K562 (cell line): Measurements from ENCODE around the gene PLEKHB1. TPM values are rescaled to one million over a fixed set of nuclear protein-coding genes. Genes with fewer than 3 reads are reported as not detected.

Source experiments
- ATAC-seq: fragments of 200-7000 bp; cut with Tn5 transposase; 3 replicates; pipeline ENCODE4 v1.9.1; 2020; ENCODE audit warnings: moderate library complexity
- BruUV-seq: library from RNA; stranded (reverse); fragments of 400-500 nt; replicated peaks from 2 replicates; lab custom pipeline; 2021; lab: Mats Ljungman, UMichigan
- CTCF ChIA-PET: fragments of 300-600 bp; formaldehyde crosslinking; extraction: SDS; loops from one replicate; lab custom pipeline; 2021; ENCODE audit warnings: low intra/inter-chr PET ratio; lab: Yijun Ruan, JAX
- POLR2A ChIA-PET: fragments of 300-600, 350-650 bp; sonication (Branson Sonifier 250); formaldehyde crosslinking; extraction: SDS; loops from one replicate; lab custom pipeline; 2021; ENCODE audit warnings: antibody characterized with exemption, inconsistent platforms; lab: Yijun Ruan, JAX
- DNase-seq, 4 experiments: peaks; one replicate each; pipeline versions ENCODE4 v3.0.0 to v3.0.0-alpha.2; 2011 to 2018; ENCODE audit warnings: low spot score in 3 of 4, mixed read lengths in 3 of 4; ENCODE audit errors: extremely low read depth in 1 of 4
- FAIRE-seq: peaks from 2 replicates; lab custom pipeline; 2011; peaks lifted over from hg19 to GRCh38; lab: Jason Lieb, UNC
- H2AFZ ChIP-seq: 2 replicates; pipeline ENCODE4 v1.6.0; 2011; ENCODE audit warnings: low read depth, low read length, control low read depth, inconsistent platforms
- H3K27ac ChIP-seq: fragments of 200-600 bp; 3 replicates; pipeline ENCODE4 v1.8.0; 2011; ENCODE audit warnings: low read depth, mild to moderate bottlenecking, control low read depth, inconsistent platforms, low read length, moderate library complexity, mixed read lengths; ENCODE audit errors: extremely low read depth
- H3K27me3 ChIP-seq, 2 experiments: fragments of 300-600 bp in 1 of 2; 2 replicates in 1 of 2; 3 replicates in 1 of 2; pipeline versions ENCODE4 v1.6.0 to v1.8.0; 2011; ENCODE audit warnings: inconsistent platforms in 2 of 2, low read length in 2 of 2, mild to moderate bottlenecking in 1 of 2, mixed read lengths in 1 of 2, moderate library complexity in 1 of 2; ENCODE audit not compliant: control insufficient read depth in 2 of 2, insufficient read depth in 2 of 2
- H3K36me3 ChIP-seq: fragments of 300-600 bp; 3 replicates; pipeline ENCODE4 v1.8.0; 2011; ENCODE audit warnings: mild to moderate bottlenecking, low read length, inconsistent platforms; ENCODE audit not compliant: control insufficient read depth, insufficient read depth
- H3K4me1 ChIP-seq, 2 experiments: fragments of 200-600 bp in 1 of 2; replicated peaks in 1 of 2; 2 replicates in 1 of 2; 3 replicates in 1 of 2; pipeline versions ENCODE4 v1.5.1 to v1.8.0; 2011; ENCODE audit warnings: inconsistent platforms in 2 of 2, low read length in 2 of 2, mild to moderate bottlenecking in 1 of 2, mixed read lengths in 1 of 2, moderate library complexity in 1 of 2; ENCODE audit not compliant: control insufficient read depth in 2 of 2, insufficient read depth in 2 of 2
- H3K4me2 ChIP-seq: 2 replicates; pipeline ENCODE4 v1.6.1; 2011; ENCODE audit warnings: low read length, control low read depth, inconsistent platforms, mixed read lengths; ENCODE audit not compliant: insufficient read depth
- H3K4me3 ChIP-seq: fragments of 200-600 bp; sonication (generic), shearing (Covaris generic); 2 replicates; pipeline ENCODE4 v1.5.1; 2016; ENCODE audit warnings: control low read depth, inconsistent platforms
- H3K79me2 ChIP-seq: fragments of 200-600 bp; 3 replicates; pipeline ENCODE4 v1.8.0; 2011; ENCODE audit warnings: low read length, inconsistent platforms; ENCODE audit not compliant: control insufficient read depth, insufficient read depth
- H3K9ac ChIP-seq, 2 experiments: 2 replicates each; pipeline versions ENCODE4 v1.6.0 to v1.6.1; 2011; ENCODE audit warnings: low read depth in 2 of 2, low read length in 2 of 2, control low read depth in 1 of 2, inconsistent platforms in 1 of 2, mild to moderate bottlenecking in 1 of 2, mixed read lengths in 1 of 2; ENCODE audit not compliant: insufficient read depth in 1 of 2
- H3K9me1 ChIP-seq: one replicate; pipeline ENCODE4 v1.6.0; 2011; ENCODE audit warnings: inconsistent platforms, mild to moderate bottlenecking, low read length, moderate library complexity; ENCODE audit not compliant: control insufficient read depth, insufficient read depth
- H3K9me3 ChIP-seq: replicated peaks from 2 replicates; pipeline ENCODE4 v1.5.1; 2011; ENCODE audit warnings: low read depth, low read length, inconsistent platforms; ENCODE audit not compliant: control insufficient read depth, insufficient read depth
- H4K20me1 ChIP-seq: replicated peaks from 2 replicates; pipeline ENCODE4 v1.6.1; 2011; ENCODE audit warnings: low read length, inconsistent platforms, mixed read lengths; ENCODE audit not compliant: control insufficient read depth, insufficient read depth
- CBFA2T3 ChIP-seq: fragments of 450-650 bp; IDR thresholded peaks from 2 replicates; pipeline ENCODE4 v1.6.1; 2017
- CBX5 ChIP-seq: IDR thresholded peaks from 2 replicates; pipeline ENCODE4 v1.6.1; 2014; ENCODE audit warnings: low read depth, borderline replicate concordance
- DPF2 ChIP-seq: fragments of 450-650 bp; IDR thresholded peaks from 2 replicates; pipeline ENCODE4 v1.6.1; 2016
- ETV6 ChIP-seq, 3 experiments: fragments of 150-350 bp in 1 of 3; sonication (generic) in 1 of 3; formaldehyde crosslinking in 1 of 3; IDR thresholded peaks; 2 replicates each; pipeline versions ENCODE4 v1.6.1 to v1.8.0; 2014 to 2022; ENCODE audit warnings: borderline replicate concordance in 2 of 3, low read depth in 2 of 3, antibody characterized with exemption in 1 of 3, low read length in 1 of 3, mild to moderate bottlenecking in 1 of 3, missing genetic modification reagents in 1 of 3
- NR2F6 ChIP-seq: fragments of 450-650 bp; formaldehyde crosslinking; IDR thresholded peaks from 2 replicates; pipeline ENCODE4 v1.4.0; 2020; ENCODE audit warnings: mild to moderate bottlenecking
- RFX1 ChIP-seq: fragments of 450-650 bp; IDR thresholded peaks from 2 replicates; pipeline ENCODE4 v1.6.1; 2016; ENCODE audit warnings: mild to moderate bottlenecking, moderate library complexity
- SREBF2 ChIP-seq: sonication (generic); formaldehyde crosslinking; IDR thresholded peaks from 2 replicates; pipeline ENCODE4 v1.4.0; 2020; ENCODE audit warnings: mild to moderate bottlenecking, missing genetic modification reagents
- ZNF134 ChIP-seq: fragments of 250-450 bp; sonication (Bioruptor Pico); conservative IDR thresholded peaks from 2 replicates; pipeline ENCODE4 v1.4.0; 2020
- ZNF140 ChIP-seq: fragments of 250-450 bp; sonication (Bioruptor Pico); IDR thresholded peaks from 2 replicates; pipeline ENCODE4 v1.8.0; 2021; ENCODE audit warnings: moderate library complexity, mild to moderate bottlenecking, inconsistent platforms
- ZNF232 ChIP-seq: sonication (generic); formaldehyde crosslinking; IDR thresholded peaks from 2 replicates; pipeline ENCODE4 v1.8.0; 2022; ENCODE audit warnings: mild to moderate bottlenecking, missing genetic modification reagents
- ZNF316 ChIP-seq: fragments of 450-650 bp; IDR thresholded peaks from 2 replicates; pipeline ENCODE4 v1.6.1; 2016
- ZNF395 ChIP-seq: fragments of 200-800 bp; sonication (Bioruptor generic); IDR thresholded peaks from 2 replicates; pipeline ENCODE4 v1.6.1; 2017; ENCODE audit warnings: missing genetic modification characterization, missing compliant biosample characterization
- WGBS: fragments of 100-300 bp; shearing (Covaris generic); methylation state at CpG from one replicate; pipeline ENCODE4 v1.1.6; 2016; ENCODE audit warnings: low coverage, mixed read lengths; ENCODE audit not compliant: insufficient coverage; ENCODE audit errors: missing lambda C conversion rate; 5-methylcytosine and 5-hydroxymethylcytosine counted together
- in situ Hi-C: fragments of 300-500 bp; cut with MboI; formaldehyde crosslinking; loops from 4 replicates; pipeline ENCODE4 v1.15.0; 2018; ENCODE audit warnings: inconsistent platforms, mixed read lengths
- intact Hi-C: fragments of 100-400 bp; cut with micrococcal nuclease; formaldehyde crosslinking; loops from 2 replicates; pipeline ENCODE4 v1.14.2; 2022
- polyA plus RNA-seq, 8 experiments: library from polyadenylated mRNA; depleted of rRNA in 4 of 8; stranded (reverse) in 5 of 8; unstranded in 3 of 8; fragments of >200 nt; fragmentation: Nextera tagmentation in 2 of 8; fragmentation: Illumina TruSeq in 1 of 8; extraction: Ambion mirVana in 2 of 8; extraction: Trizol in 1 of 8; gene quantifications; 2 replicates each; pipeline versions ENCODE4 v1.2.1 to v1.2.3, GENCODE V29; 2011 to 2014; ENCODE audit warnings: inconsistent platforms in 1 of 8, missing spikeins in 1 of 8
- total RNA-seq, 7 experiments: library from RNA; depleted of rRNA in 6 of 7; stranded (reverse); fragments of >200 nt in 6 of 7; fragmentation: Illumina TruSeq in 2 of 7; extraction: Trizol in 2 of 7; gene quantifications; 2 replicates each; pipeline versions ENCODE4 v1.2.1 to v1.2.3, GENCODE V29; 2011 to 2021; ENCODE audit warnings: low replicate concordance in 1 of 7

PLEKHB1 gene
- total and polyA plus RNA-seq, 9 of the 15 experiments (the other 6 are each of a cell fraction or from before 2014, with no cell fraction given) = 0.07 to 0.62 (median 0.17) TPM; not detected in 2

DNA sequence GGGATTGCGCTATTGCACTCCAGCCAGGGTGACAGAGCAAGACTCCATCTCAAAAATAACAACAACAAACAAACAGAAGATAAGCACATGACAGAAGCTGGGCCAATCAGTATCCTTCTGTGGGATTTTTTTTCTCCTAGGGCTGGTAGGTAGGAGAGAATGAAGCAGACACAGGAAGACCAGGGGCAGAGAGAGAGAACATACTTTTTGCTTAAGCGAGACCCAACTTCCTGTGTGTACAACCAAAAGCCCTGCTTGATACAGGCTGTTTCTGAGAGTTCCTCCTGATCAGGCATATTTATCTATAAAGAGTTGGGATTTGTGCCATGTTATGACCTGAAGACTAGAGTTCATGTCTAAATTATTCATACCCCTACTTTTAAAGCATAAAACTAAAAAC, 12.4 kb upstream of the PLEKHB1 start:
- CTCF ChIA-PET = no interaction called here
- BruUV-seq = no TSS peak
- Histone ChIP-seq H2AFZ (no peak overlapping the region), H3K27ac (no peak overlapping the region), H3K9me3 (no peaks in the 10 kb centered on the region), H3K4me3 (no peak overlapping the region), H3K4me2 (no peak overlapping the region), H3K9ac (no peak overlapping the region), H3K79me2 (no peaks in the 10 kb centered on the region), H3K36me3 (no peaks in the 10 kb centered on the region), H3K9me1 (no peaks in the 10 kb centered on the region), H3K27me3 (no peaks in the 10 kb centered on the region; a peak in 1 of 5 replicates), H4K20me1 (no peaks in the 10 kb centered on the region; the same call in 1 of the 2 replicates), H3K4me1 (no peaks in the 10 kb centered on the region)
- WGBS = 15% methylated on average over 2 of the region's 2 CpGs
- no peak for TF ChIP-seq ZNF395
- no peak for TF ChIP-seq ZNF134 (CRISPR knock-in tag)
- POLR2A ChIA-PET = no interaction called here
- DNase-seq = no peak
- no peak for ATAC-seq
- FAIRE-seq = no peak
- in situ Hi-C loops = no loop called here
- intact Hi-C loops = no loop called here

- no peaks in the 10 kb centered on the region for H3K9me3 ChIP-seq
- DNase-seq = no peak
- CTCF ChIA-PET = no interaction called here
- ATAC-seq = no peak
- peaks cover 0 to 1% of the 10 kb centered on the region in 2 experiments; a peak in 1 of 5 replicates for H3K27me3 ChIP-seq
- H2AFZ ChIP-seq = 0 out of 2 replicates have a peak overlapping the region, but pooled peaks have one; percentile 10
- POLR2A ChIA-PET = no interaction called here
- BruUV-seq = no TSS peak
- no peak overlapping the region for H3K9ac ChIP-seq
- TF ChIP-seq CBX5 = no peak
- TF ChIP-seq CBFA2T3 = no peak
- TF ChIP-seq ZNF140 = no peak
- TF ChIP-seq NR2F6 (CRISPR knock-in tag) = no peak
- TF ChIP-seq ETV6 (IDR thresholded peaks at IDR 0.05; ENCODE audit: borderline replicate concordance in 1 of 2, low read depth in 2 of 2, low read length in 1 of 2) = no peak
- no peak for TF ChIP-seq ETV6 (CRISPR knock-in tag; IDR thresholded peaks at IDR 0.05; ENCODE audit: borderline replicate concordance)
- no peak for TF ChIP-seq SREBF2 (CRISPR knock-in tag)
- no peak for TF ChIP-seq RFX1
- TF ChIP-seq ZNF232 (CRISPR knock-in tag) = no peak
- no peak for TF ChIP-seq ZNF316
- TF ChIP-seq DPF2 = no peak
- TF ChIP-seq, all 486 proteins: peak for 0
- H3K79me2 ChIP-seq = no peaks in the 10 kb centered on the region
- in situ Hi-C loops = no loop called here
- H3K27ac ChIP-seq = no peak overlapping the region
- intact Hi-C loops = no loop called here
- no peak overlapping the region for H3K4me3 ChIP-seq
- no peaks in the 10 kb centered on the region for H3K9me1 ChIP-seq
- no peak overlapping the region for H3K4me2 ChIP-seq
- no peak for FAIRE-seq
- no peaks in the 10 kb centered on the region; the same call in 1 of the 2 replicates for H4K20me1 ChIP-seq
- WGBS = 64% methylated on average over 5 of the region's 5 CpGs
- no peaks in the 10 kb centered on the region for H3K4me1 ChIP-seq
- H3K36me3 ChIP-seq = no peaks in the 10 kb centered on the region
Observed at GRCh38 chr11:73635721-73636120, 10.7 kb upstream of the PLEKHB1 start.
